HG03045 (cell line): ENCODE data around the gene GNB5.

Experiments
- ATAC-seq: cut with Tn5 transposase; IDR thresholded peaks from one replicate; pipeline ENCODE4 v1.9.1; 2021; ENCODE audit warnings: mild to moderate bottlenecking, moderate library complexity; ENCODE audit not compliant: unreplicated experiment

The GNB5 gene

GRCh38 chr15:52146776-52147175, 44.4 kb downstream of the GNB5 start:
- ATAC-seq, result no peak

GRCh38 chr15:52146261-52146660, 44.9 kb downstream of the GNB5 start:
- no peak for ATAC-seq

- no peak for ATAC-seq
Observed at GRCh38 chr15:52144656-52145178, 46.5 kb downstream of the GNB5 start.

GRCh38 chr15:52143873-52144272, 47.3 kb downstream of the GNB5 start:
- no peak for ATAC-seq

GRCh38 chr15:52140646-52141045, 50.5 kb downstream of the GNB5 start:
- no peak for ATAC-seq

- no peak for ATAC-seq
Observed at GRCh38 chr15:52139599-52140462, 51.4 kb downstream of the GNB5 start.

GRCh38 chr15:52137432-52138357, 53.5 kb downstream of the GNB5 start:
- ATAC-seq, result no peak

GRCh38 chr15:52136442-52136980, 54.7 kb downstream of the GNB5 start:
- no peak for ATAC-seq

GRCh38 chr15:52134502-52135144, 56.6 kb downstream of the GNB5 start:
- ATAC-seq, result no peak

GRCh38 chr15:52133510-52134220, 57.5 kb downstream of the GNB5 start:
- no peak for ATAC-seq

GRCh38 chr15:52132066-52132465, 59.1 kb downstream of the GNB5 start:
- ATAC-seq, result no peak

- ATAC-seq, result no peak
Observed at GRCh38 chr15:52128568-52128967, 62.6 kb downstream of the GNB5 start.

- no peak for ATAC-seq
Observed at GRCh38 chr15:52124270-52124880, 66.8 kb downstream of the GNB5 start.

GRCh38 chr15:52121896-52122295, 69.3 kb downstream of the GNB5 start:
- no peak for ATAC-seq

- no peak for ATAC-seq
Observed at GRCh38 chr15:52121006-52121405, 70.2 kb downstream of the GNB5 start.

- no peak for ATAC-seq
Observed at GRCh38 chr15:52120488-52120887, 70.7 kb downstream of the GNB5 start.

GRCh38 chr15:52118969-52119749, 72.0 kb downstream of the GNB5 start:
- no peak for ATAC-seq

- no peak for ATAC-seq
Observed at GRCh38 chr15:52117549-52117948, 73.6 kb downstream of the GNB5 start.
